ENCODE results near the gene CRB1.

CRB1 gene

DNA sequence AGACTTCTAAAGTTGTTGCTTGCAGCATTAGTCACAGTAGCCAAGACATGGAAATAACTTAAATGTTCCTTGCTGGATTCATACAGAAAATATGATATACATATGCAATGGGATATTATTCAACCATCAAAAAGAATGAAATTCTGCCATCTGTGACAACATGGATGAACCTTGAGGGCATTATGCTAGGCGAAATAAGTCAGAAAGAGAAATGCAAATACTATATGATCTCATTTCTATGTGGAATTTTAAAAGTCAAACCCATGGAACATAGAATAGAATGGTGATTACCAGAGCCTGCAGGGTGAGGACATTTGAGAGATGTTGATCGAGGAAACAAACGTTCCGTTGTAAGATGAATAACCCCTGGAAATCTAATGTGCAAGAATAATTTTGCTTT, 43.0 kb downstream of the CRB1 start:
- Histone ChIP-seq H3K27me3 (replicated peaks; ENCODE audit: control insufficient read depth, insufficient read depth, low read length) (no peaks in the 10 kb centered on the region), H3K4me3 (replicated peaks; ENCODE audit: low read depth, low read length) (no peak overlapping the region), H3K36me3 (ENCODE audit: control insufficient read depth, insufficient read depth, low read length) (no peaks in the 10 kb centered on the region)
- TF ChIP-seq, protein P1, sequence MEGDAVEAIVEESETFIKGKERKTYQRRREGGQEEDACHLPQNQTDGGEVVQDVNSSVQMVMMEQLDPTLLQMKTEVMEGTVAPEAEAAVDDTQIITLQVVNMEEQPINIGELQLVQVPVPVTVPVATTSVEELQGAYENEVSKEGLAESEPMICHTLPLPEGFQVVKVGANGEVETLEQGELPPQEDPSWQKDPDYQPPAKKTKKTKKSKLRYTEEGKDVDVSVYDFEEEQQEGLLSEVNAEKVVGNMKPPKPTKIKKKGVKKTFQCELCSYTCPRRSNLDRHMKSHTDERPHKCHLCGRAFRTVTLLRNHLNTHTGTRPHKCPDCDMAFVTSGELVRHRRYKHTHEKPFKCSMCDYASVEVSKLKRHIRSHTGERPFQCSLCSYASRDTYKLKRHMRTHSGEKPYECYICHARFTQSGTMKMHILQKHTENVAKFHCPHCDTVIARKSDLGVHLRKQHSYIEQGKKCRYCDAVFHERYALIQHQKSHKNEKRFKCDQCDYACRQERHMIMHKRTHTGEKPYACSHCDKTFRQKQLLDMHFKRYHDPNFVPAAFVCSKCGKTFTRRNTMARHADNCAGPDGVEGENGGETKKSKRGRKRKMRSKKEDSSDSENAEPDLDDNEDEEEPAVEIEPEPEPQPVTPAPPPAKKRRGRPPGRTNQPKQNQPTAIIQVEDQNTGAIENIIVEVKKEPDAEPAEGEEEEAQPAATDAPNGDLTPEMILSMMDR (IDR thresholded peaks at IDR 0.05; ENCODE audit: insufficient read depth, low read length, poor library complexity, severe bottlenecking) = no peak
- DNase-seq (ENCODE audit: extremely low read depth, insufficient read length) = no peak

DNA sequence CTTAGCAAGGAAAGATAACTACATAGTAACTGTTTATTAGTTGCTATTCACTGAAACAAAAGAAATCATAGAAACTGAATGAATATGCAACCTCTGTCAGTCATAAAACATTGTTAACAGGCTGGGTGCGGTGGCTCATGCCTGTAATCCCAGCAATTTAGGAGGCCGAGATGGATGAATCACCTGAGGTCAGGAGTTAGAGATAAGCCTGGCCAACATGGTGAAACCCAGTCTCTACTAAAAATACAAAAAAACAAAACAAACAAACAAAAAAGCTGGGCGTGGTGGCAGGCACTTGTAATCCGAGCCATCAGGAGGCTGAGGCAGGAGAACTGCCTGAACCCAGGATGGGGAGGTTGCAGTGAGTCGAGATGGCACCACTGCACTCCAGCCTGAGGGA, 44.1 kb downstream of the CRB1 start:
- H3K36me3 ChIP-seq (ENCODE audit: control insufficient read depth, insufficient read depth, low read length) = no peaks in the 10 kb centered on the region
- no peak overlapping the region for H3K4me3 ChIP-seq (replicated peaks; ENCODE audit: low read depth, low read length)
- no peak for DNase-seq (ENCODE audit: extremely low read depth, insufficient read length)
- TF ChIP-seq, protein P1 (IDR thresholded peaks at IDR 0.05; ENCODE audit: insufficient read depth, low read length, poor library complexity, severe bottlenecking) = no peak
- no peaks in the 10 kb centered on the region for H3K27me3 ChIP-seq (replicated peaks; ENCODE audit: control insufficient read depth, insufficient read depth, low read length)

DNA sequence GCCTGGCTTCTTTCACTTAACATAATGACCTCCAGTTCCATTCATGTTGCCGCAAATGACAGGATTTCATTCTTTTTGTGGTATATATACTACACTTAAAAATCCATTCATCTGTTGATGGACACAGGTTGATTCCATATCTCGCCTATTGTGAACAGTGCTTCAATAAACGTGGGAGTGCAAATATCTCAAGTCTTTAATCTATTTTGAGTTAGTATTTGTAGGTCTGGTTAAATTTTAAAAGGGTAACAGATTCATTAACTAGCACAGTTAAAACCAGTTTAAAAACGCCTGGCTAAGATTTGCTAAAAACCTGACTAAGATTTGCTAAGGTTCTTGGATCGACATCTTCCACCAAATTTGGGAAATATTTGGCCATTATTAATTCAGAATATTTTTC, 45.7 kb downstream of the CRB1 start:
- H3K27me3 ChIP-seq (replicated peaks; ENCODE audit: control insufficient read depth, insufficient read depth, low read length) = no peaks in the 10 kb centered on the region
- DNase-seq (ENCODE audit: extremely low read depth, insufficient read length) = no peak
- H3K4me3 ChIP-seq (replicated peaks; ENCODE audit: low read depth, low read length) = no peak overlapping the region
- TF ChIP-seq, protein P1 (IDR thresholded peaks at IDR 0.05; ENCODE audit: insufficient read depth, low read length, poor library complexity, severe bottlenecking) = no peak
- no peaks in the 10 kb centered on the region for H3K36me3 ChIP-seq (ENCODE audit: control insufficient read depth, insufficient read depth, low read length)

- Histone ChIP-seq H3K4me3 (replicated peaks; ENCODE audit: low read depth, low read length) (no peak overlapping the region), H3K36me3 (ENCODE audit: control insufficient read depth, insufficient read depth, low read length) (no peaks in the 10 kb centered on the region), H3K27me3 (replicated peaks; ENCODE audit: control insufficient read depth, insufficient read depth, low read length) (no peaks in the 10 kb centered on the region)
- TF ChIP-seq, protein P1 (IDR thresholded peaks at IDR 0.05; ENCODE audit: insufficient read depth, low read length, poor library complexity, severe bottlenecking) = no peak
- DNase-seq (ENCODE audit: extremely low read depth, insufficient read length) = no peak
These were observed 46.6 kb downstream of the CRB1 start for GRCh38 chr1:197314682-197315081.

DNA sequence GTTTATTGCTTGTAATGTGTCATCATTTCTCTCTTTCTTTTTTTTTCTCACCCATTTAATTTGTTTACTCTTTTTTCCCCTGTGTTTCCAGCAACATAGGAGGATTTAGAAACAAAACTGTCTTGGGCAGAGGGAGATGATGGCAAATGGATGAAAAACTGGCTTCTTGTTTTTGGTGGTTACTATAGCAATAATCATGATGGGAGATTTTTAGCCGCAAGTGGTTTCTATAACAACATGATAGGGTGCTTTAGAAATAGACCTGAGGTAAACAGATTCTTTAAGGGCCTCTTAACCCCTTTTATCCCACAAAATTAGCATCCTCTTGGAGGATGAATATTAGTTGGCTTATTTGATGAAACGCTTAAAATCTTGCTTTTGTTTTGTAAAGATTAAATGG, 51.6 kb downstream of the CRB1 start:
- TF ChIP-seq, protein P1 (IDR thresholded peaks at IDR 0.05; ENCODE audit: insufficient read depth, low read length, poor library complexity, severe bottlenecking) = no peak
- no peaks in the 10 kb centered on the region for H3K36me3 ChIP-seq (ENCODE audit: control insufficient read depth, insufficient read depth, low read length)
- no peak for DNase-seq (ENCODE audit: extremely low read depth, insufficient read length)
- H3K27me3 ChIP-seq (replicated peaks; ENCODE audit: control insufficient read depth, insufficient read depth, low read length) = no peaks in the 10 kb centered on the region
- H3K4me3 ChIP-seq (replicated peaks; ENCODE audit: low read depth, low read length) = no peak overlapping the region

DNA sequence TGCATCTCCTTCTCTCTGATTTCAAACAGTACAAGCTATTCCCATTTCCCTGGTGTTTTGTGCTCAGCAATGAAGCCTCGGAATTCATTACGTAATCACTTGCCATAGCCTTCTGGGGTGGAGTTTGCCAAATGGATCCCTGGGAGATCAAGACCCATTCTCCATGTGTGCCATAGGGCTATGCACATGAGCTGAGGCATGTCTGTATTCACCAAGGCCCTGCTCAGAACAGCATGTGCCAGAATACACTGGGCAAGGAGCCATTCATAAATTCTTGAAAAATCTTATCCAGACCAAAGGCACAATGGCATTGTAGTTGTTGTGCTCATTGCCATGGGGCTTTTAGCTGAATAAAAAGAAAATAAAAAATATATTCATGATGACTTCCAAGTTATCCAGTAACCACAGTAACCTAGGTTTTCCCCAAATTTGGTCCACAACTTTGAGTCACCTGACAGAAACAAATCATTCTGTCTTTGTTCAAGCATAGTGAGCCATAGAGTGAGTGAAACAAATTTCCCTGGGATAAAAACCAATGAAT, 53.0 kb downstream of the CRB1 start:
- no peaks in the 10 kb centered on the region for H3K36me3 ChIP-seq (ENCODE audit: control insufficient read depth, insufficient read depth, low read length)
- H3K27me3 ChIP-seq (replicated peaks; ENCODE audit: control insufficient read depth, insufficient read depth, low read length) = no peaks in the 10 kb centered on the region
- H3K4me3 ChIP-seq (replicated peaks; ENCODE audit: low read depth, low read length) = no peak overlapping the region
- TF ChIP-seq, protein P1 (IDR thresholded peaks at IDR 0.05; ENCODE audit: insufficient read depth, low read length, poor library complexity, severe bottlenecking) = no peak
- no peak for DNase-seq (ENCODE audit: extremely low read depth, insufficient read length)

Measured in GM06990 (cell line).